ENCODE results near the gene HYAL2.

HYAL2 gene

DNA sequence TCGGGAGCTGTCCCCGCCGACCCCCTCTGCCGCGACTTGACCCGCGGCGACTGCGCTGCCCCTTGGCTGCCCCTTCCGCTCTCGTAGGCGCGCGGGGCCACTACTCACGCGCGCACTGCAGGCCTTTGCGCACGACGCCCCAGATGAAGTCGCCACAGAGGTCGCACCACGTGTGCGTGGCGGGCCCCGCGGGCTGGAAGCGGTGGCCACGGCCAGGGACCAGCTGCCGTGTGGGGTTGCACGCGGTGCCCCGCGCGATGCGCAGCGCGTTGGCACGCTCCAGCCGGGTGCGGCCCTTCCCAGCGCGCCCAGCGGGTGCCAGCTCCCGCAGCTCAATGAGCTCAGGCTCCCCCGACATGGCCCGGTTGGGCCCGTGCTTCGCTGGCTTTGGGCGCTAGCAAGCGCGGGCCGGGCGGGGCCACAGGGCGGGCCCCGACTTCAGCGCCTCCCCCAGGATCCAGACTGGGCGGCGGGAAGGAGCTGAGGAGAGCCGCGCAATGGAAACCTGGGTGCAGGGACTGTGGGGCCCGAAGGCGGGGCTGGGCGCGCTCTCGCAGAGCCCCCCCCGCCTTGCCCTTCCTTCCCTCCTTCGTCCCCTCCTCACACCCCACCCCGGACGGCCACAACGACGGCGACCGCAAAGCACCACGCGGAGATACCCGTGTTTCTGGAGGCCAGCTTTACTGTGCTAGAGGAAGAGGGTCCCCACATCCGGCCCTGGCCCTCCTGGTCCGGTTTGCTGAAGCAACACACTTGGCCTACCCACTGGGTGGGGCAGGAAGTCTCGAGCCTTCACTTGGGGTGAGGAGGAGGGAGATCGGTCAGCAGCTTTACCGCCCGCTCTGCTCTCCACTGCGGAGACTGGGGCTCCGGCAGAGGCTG, 18.1 kb upstream of the HYAL2 start, which contains the start of gene RASSF1:
RASSF1 (minus strand) TSS at position 389 of the 882 bp plus-strand sequence; CDS start at position 358, 31 bp downstream.
- Histone ChIP-seq H3K27ac (replicated peaks; ENCODE audit: low read length) (no peak within 1 kb of the TSS), H2AK5ac (ENCODE audit: low read depth, low read length) (peak within 1 kb of the TSS; percentile 65), H3K4me1 (ENCODE audit: control insufficient read depth in 2 of 2, insufficient read depth in 1 of 2, low read depth in 1 of 2, low read length in 2 of 2) (peaks cover 13 to 17% of the 10 kb centered on the region in 2 donors)

DNA sequence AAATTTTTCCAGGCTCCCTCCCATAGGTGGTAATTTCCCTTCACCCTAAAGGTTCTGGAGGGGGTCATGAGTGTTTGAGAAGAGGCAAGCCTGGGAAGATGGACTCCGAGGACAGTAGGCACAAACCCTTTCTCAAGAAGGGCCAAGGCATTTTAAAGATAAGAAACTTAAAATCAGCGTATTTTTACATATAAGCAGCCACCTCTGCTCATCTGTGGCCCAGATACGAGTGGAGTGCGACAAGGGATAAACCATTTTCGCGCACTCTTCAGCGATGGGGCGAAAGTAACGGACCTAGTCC, 17.6 kb upstream of the HYAL2 start:
- H3K18ac ChIP-seq (ENCODE audit: low read length), result peak overlapping the region; percentile 93
- H3K27me3 ChIP-seq (ENCODE audit: control insufficient read depth in 3 of 3, insufficient read depth in 3 of 3, low read depth in 1 of 3, low read length in 3 of 3), result peaks cover 16 to 61% (median 54%) of the 10 kb centered on the region in 3 experiments
- H3K27ac ChIP-seq (replicated peaks; ENCODE audit: low read length), result no peak overlapping the region
- peaks cover 6% of the 10 kb centered on the region for H3K79me1 ChIP-seq (ENCODE audit: low read depth, low read length)
- H3K9ac ChIP-seq (ENCODE audit: low read depth, low read length, poor library complexity), result peak overlapping the region; percentile 82
- no peak overlapping the region for H2BK5ac ChIP-seq (ENCODE audit: low read length)
- peak overlapping the region; percentile 65 for H2AK5ac ChIP-seq (ENCODE audit: low read depth, low read length)
- H2BK15ac ChIP-seq (ENCODE audit: low read length), result no peak overlapping the region
- H2AFZ ChIP-seq (ENCODE audit: low read length), result peak overlapping the region; percentile 69
- no CpG with 5 or more reads among the region's 9 CpGs for WGBS, 2 donors (ENCODE audit: extremely low coverage in 2 of 2, insufficient read length in 2 of 2, insufficient replicate concordance in 1 of 2)
- H2BK12ac ChIP-seq (ENCODE audit: low read length), result no peak overlapping the region
- peaks cover 2 to 6% of the 10 kb centered on the region in 2 donors for H3K9me3 ChIP-seq (replicated peaks in 1 of 2; ENCODE audit: control insufficient read depth in 2 of 2, insufficient read depth in 1 of 2, low read depth in 1 of 2, low read length in 2 of 2)
- no peak overlapping the region for H4K91ac ChIP-seq (ENCODE audit: low read depth, low read length, poor library complexity)
- H4K8ac ChIP-seq (ENCODE audit: low read depth, low read length), result no peak overlapping the region
- H3K4me3 ChIP-seq (ENCODE audit: low read length in 2 of 2), result no peak overlapping the region
- peak overlapping the region; percentile 58 for H3K4me2 ChIP-seq (ENCODE audit: insufficient read depth, low read length, poor library complexity, severe bottlenecking)
- no peak for DNase-seq (ENCODE audit: low spot score)
- peaks cover 14 to 15% of the 10 kb centered on the region in 2 donors for H3K4me1 ChIP-seq (ENCODE audit: control insufficient read depth in 2 of 2, insufficient read depth in 1 of 2, low read depth in 1 of 2, low read length in 2 of 2)
- no peak overlapping the region for H2BK120ac ChIP-seq (ENCODE audit: low read depth, low read length)
- H3K36me3 ChIP-seq (replicated peaks in 1 of 2; ENCODE audit: control insufficient read depth in 2 of 2, insufficient read depth in 2 of 2, low read length in 2 of 2), result peaks cover 0 to 9% of the 10 kb centered on the region in 2 donors
- peak overlapping the region; percentile 47 for H3K14ac ChIP-seq (ENCODE audit: low read length)
- H3K23ac ChIP-seq (ENCODE audit: low read depth, low read length, poor library complexity), result peak overlapping the region; percentile 83
- no peak overlapping the region for H3K4ac ChIP-seq (ENCODE audit: low read length)

More for the DNA sequence above, 18.1 kb upstream of the HYAL2 start, which contains the start of gene RASSF1:
- Histone ChIP-seq H3K4me3 (ENCODE audit: low read length in 2 of 2) (peak within 1 kb of the TSS in 1 of 2 donors; percentile 71), H4K91ac (ENCODE audit: low read depth, low read length, poor library complexity) (no peak within 1 kb of the TSS), H3K4ac (ENCODE audit: low read length) (no peak within 1 kb of the TSS), H2BK120ac (ENCODE audit: low read depth, low read length) (no peak within 1 kb of the TSS), H3K9me3 (replicated peaks in 1 of 2; ENCODE audit: control insufficient read depth in 2 of 2, insufficient read depth in 1 of 2, low read depth in 1 of 2, low read length in 2 of 2) (peaks cover 2 to 6% of the 10 kb centered on the region in 2 donors), H2BK12ac (ENCODE audit: low read length) (peak within 1 kb of the TSS; percentile 47), H3K9ac (ENCODE audit: low read depth, low read length, poor library complexity) (peak within 1 kb of the TSS; percentile 82), H3K36me3 (replicated peaks in 1 of 2; ENCODE audit: control insufficient read depth in 2 of 2, insufficient read depth in 2 of 2, low read length in 2 of 2) (peaks cover 0 to 3% of the 10 kb centered on the region in 2 donors), H3K18ac (ENCODE audit: low read length) (peak within 1 kb of the TSS; percentile 93), H2BK15ac (ENCODE audit: low read length) (peak within 1 kb of the TSS; percentile 46), H3K79me1 (ENCODE audit: low read depth, low read length) (peaks cover 5% of the 10 kb centered on the region), H3K27me3 (ENCODE audit: control insufficient read depth in 3 of 3, insufficient read depth in 3 of 3, low read depth in 1 of 3, low read length in 3 of 3) (peaks cover 16 to 67% (median 56%) of the 10 kb centered on the region in 3 experiments), H4K8ac (ENCODE audit: low read depth, low read length) (no peak within 1 kb of the TSS), H3K14ac (ENCODE audit: low read length) (peak within 1 kb of the TSS; percentile 47), H3K4me2 (ENCODE audit: insufficient read depth, low read length, poor library complexity, severe bottlenecking) (peak within 1 kb of the TSS; percentile 58), H2BK5ac (ENCODE audit: low read length) (peak within 1 kb of the TSS; percentile 27), H2AFZ (ENCODE audit: low read length) (peak within 1 kb of the TSS; percentile 69), H3K23ac (ENCODE audit: low read depth, low read length, poor library complexity) (peak within 1 kb of the TSS; percentile 83)
- DNase-seq (ENCODE audit: low spot score), result no peak
- WGBS, 2 donors (ENCODE audit: extremely low coverage in 2 of 2, insufficient read length in 2 of 2, insufficient replicate concordance in 1 of 2), result no CpG with 5 or more reads among the region's 85 CpGs

DNA sequence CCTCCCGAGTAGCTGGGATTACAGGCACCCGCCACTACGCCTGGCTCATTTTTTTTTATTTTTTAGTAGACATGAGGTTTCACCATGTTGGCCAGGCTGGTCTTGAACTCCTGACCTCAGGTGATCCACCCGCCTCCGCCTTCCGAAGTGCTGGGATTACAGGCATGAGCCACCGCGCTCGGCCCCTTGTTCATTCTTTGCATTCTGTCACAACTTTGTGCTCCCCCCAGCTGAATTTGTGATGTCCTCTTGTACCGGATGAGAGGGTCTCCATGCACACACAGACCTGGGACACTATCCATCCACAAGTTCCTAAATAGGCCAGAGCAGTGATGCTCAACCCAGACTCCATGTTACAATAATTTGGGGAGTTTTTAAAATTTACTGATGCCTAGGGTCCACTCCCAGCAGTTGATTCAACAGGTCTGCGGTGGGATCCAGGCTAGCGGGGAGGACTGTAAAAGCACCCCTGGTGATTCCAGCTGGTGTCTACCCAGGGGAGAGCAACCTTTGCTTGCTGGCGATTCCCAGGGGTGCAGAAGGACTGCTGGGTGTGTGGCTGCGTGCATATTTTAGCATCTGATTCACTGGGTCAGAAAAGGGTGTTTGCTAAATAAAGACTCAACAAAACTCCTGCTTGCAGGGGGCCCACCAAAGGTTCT, 17.1 kb upstream of the HYAL2 start:
- Histone ChIP-seq H3K79me1 (ENCODE audit: low read depth, low read length) (peaks cover 6% of the 10 kb centered on the region), H3K14ac (ENCODE audit: low read length) (no peak overlapping the region), H2AK5ac (ENCODE audit: low read depth, low read length) (no peak overlapping the region), H3K9me3 (replicated peaks in 1 of 2; ENCODE audit: control insufficient read depth in 2 of 2, insufficient read depth in 1 of 2, low read depth in 1 of 2, low read length in 2 of 2) (peaks cover 2 to 6% of the 10 kb centered on the region in 2 donors), H3K23ac (ENCODE audit: low read depth, low read length, poor library complexity) (no peak overlapping the region), H3K4me2 (ENCODE audit: insufficient read depth, low read length, poor library complexity, severe bottlenecking) (no peak overlapping the region), H2BK15ac (ENCODE audit: low read length) (no peak overlapping the region), H3K18ac (ENCODE audit: low read length) (no peak overlapping the region), H3K27me3 (ENCODE audit: control insufficient read depth in 3 of 3, insufficient read depth in 3 of 3, low read depth in 1 of 3, low read length in 3 of 3) (peaks cover 16 to 56% (median 50%) of the 10 kb centered on the region in 3 experiments), H2BK120ac (ENCODE audit: low read depth, low read length) (no peak overlapping the region), H2BK5ac (ENCODE audit: low read length) (no peak overlapping the region), H3K4ac (ENCODE audit: low read length) (no peak overlapping the region), H3K4me1 (ENCODE audit: control insufficient read depth in 2 of 2, insufficient read depth in 1 of 2, low read depth in 1 of 2, low read length in 2 of 2) (peaks cover 13 to 14% of the 10 kb centered on the region in 2 donors), H2BK12ac (ENCODE audit: low read length) (no peak overlapping the region), H4K91ac (ENCODE audit: low read depth, low read length, poor library complexity) (no peak overlapping the region), H2AFZ (ENCODE audit: low read length) (no peak overlapping the region), H3K27ac (replicated peaks; ENCODE audit: low read length) (no peak overlapping the region), H3K9ac (ENCODE audit: low read depth, low read length, poor library complexity) (no peak overlapping the region), H4K8ac (ENCODE audit: low read depth, low read length) (no peak overlapping the region), H3K36me3 (replicated peaks in 1 of 2; ENCODE audit: control insufficient read depth in 2 of 2, insufficient read depth in 2 of 2, low read length in 2 of 2) (peaks cover 0 to 11% of the 10 kb centered on the region in 2 donors), H3K4me3 (ENCODE audit: low read length in 2 of 2) (no peak overlapping the region)
- WGBS, 2 donors (ENCODE audit: extremely low coverage in 2 of 2, insufficient read length in 2 of 2, insufficient replicate concordance in 1 of 2), result no CpG with 5 or more reads among the region's 14 CpGs
- DNase-seq (ENCODE audit: low spot score), result no peak

DNA sequence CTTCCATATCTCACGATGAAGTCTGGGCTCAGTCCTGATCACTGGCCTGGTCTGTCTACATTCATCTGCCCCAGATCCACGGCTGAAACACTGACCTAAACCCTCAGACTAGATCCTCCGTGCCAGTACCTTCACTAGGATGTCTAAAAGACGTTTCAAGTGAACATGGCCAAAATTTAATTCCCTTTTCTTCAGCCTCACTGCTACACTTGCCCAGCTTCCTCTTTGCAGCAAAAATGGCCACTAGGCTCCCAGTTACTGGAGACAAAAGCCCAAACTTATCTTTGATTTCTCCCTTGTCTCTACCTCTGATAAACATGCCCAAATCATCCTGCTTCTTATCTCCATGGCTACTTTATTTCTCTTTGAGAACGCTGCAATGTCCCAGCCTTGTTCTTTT, 16.4 kb upstream of the HYAL2 start:
- Histone ChIP-seq H4K91ac (ENCODE audit: low read depth, low read length, poor library complexity) (no peak overlapping the region), H3K4me1 (ENCODE audit: control insufficient read depth in 2 of 2, insufficient read depth in 1 of 2, low read depth in 1 of 2, low read length in 2 of 2) (peaks cover 13 to 14% of the 10 kb centered on the region in 2 donors), H2AFZ (ENCODE audit: low read length) (no peak overlapping the region), H3K18ac (ENCODE audit: low read length) (no peak overlapping the region), H2BK120ac (ENCODE audit: low read depth, low read length) (no peak overlapping the region), H2BK15ac (ENCODE audit: low read length) (no peak overlapping the region), H3K79me1 (ENCODE audit: low read depth, low read length) (peaks cover 6% of the 10 kb centered on the region), H3K4me3 (ENCODE audit: low read length in 2 of 2) (no peak overlapping the region), H4K8ac (ENCODE audit: low read depth, low read length) (no peak overlapping the region), H2BK5ac (ENCODE audit: low read length) (no peak overlapping the region), H3K4me2 (ENCODE audit: insufficient read depth, low read length, poor library complexity, severe bottlenecking) (no peak overlapping the region), H3K14ac (ENCODE audit: low read length) (no peak overlapping the region), H3K9me3 (replicated peaks in 1 of 2; ENCODE audit: control insufficient read depth in 2 of 2, insufficient read depth in 1 of 2, low read depth in 1 of 2, low read length in 2 of 2) (peaks cover 2 to 6% of the 10 kb centered on the region in 2 donors), H3K9ac (ENCODE audit: low read depth, low read length, poor library complexity) (no peak overlapping the region), H2BK12ac (ENCODE audit: low read length) (no peak overlapping the region), H3K4ac (ENCODE audit: low read length) (no peak overlapping the region), H3K27ac (replicated peaks; ENCODE audit: low read length) (no peak overlapping the region), H2AK5ac (ENCODE audit: low read depth, low read length) (no peak overlapping the region), H3K23ac (ENCODE audit: low read depth, low read length, poor library complexity) (no peak overlapping the region), H3K27me3 (ENCODE audit: control insufficient read depth in 3 of 3, insufficient read depth in 3 of 3, low read depth in 1 of 3, low read length in 3 of 3) (peaks cover 16 to 50% (median 50%) of the 10 kb centered on the region in 3 experiments), H3K36me3 (replicated peaks in 1 of 2; ENCODE audit: control insufficient read depth in 2 of 2, insufficient read depth in 2 of 2, low read length in 2 of 2) (peaks cover under 1 to 18% of the 10 kb centered on the region in 2 donors)
- DNase-seq (ENCODE audit: low spot score), result no peak
- WGBS, 2 donors (ENCODE audit: extremely low coverage in 2 of 2, insufficient read length in 2 of 2, insufficient replicate concordance in 1 of 2), result no CpG with 5 or more reads among the region's 5 CpGs
